T-cell (primary cell): ENCODE measurements around the gene HENMT1. TPM values are rescaled to one million over a fixed set of nuclear protein-coding genes. Genes with fewer than 3 reads are reported as not detected.

ENCODE experiments used
- ATAC-seq, 4 experiments: fragments of 200-7000 bp in 3 of 4; fragments of 150-1000 bp in 1 of 4; cut with Tn5 transposase; replicated peaks in 1 of 4; 1 replicate in 3 of 4; 2 replicates in 1 of 4; pipeline ENCODE4 v1.10.0; 2021; ENCODE audit warnings: moderate library complexity in 3 of 4, mild to moderate bottlenecking in 2 of 4, moderate number of reproducible peaks in 1 of 4
- CTCF ChIA-PET, 2 donors: fragments of 300-600 bp; sonication (Branson Sonifier 250); formaldehyde crosslinking; loops; one replicate each; lab custom pipeline; 2022; ENCODE audit warnings: antibody characterized with exemption in 2 of 2; lab: Charles Lee
- POLR2A ChIA-PET, 2 donors: fragments of 300-600 bp; sonication (Branson Sonifier 250); formaldehyde crosslinking; loops; one replicate each; lab custom pipeline; 2022; ENCODE audit warnings: antibody characterized with exemption in 2 of 2; lab: Charles Lee
- DNase-seq, 35 experiments: peaks; one replicate each; pipeline versions ENCODE4 v3.0.0 to v3.0.0-alpha.2; 2013 to 2023
- H3K27ac ChIP-seq: one replicate; pipeline ENCODE4 v1.5.1; 2013; ENCODE audit warnings: low read length
- H3K27me3 ChIP-seq, 2 experiments: replicated peaks in 1 of 2; 1 replicate in 1 of 2; 2 replicates in 1 of 2; pipeline versions ENCODE4 v1.6.1 to v1.7.0; 2013; ENCODE audit warnings: low read length in 1 of 2, mixed read lengths in 1 of 2; ENCODE audit not compliant: control insufficient read depth in 2 of 2, insufficient read depth in 2 of 2; ENCODE audit errors: extremely low read depth in 1 of 2
- H3K36me3 ChIP-seq, 2 donors: 1 replicate in 1 of 2; 2 replicates in 1 of 2; pipeline versions ENCODE4 v1.6.1 to v1.7.0; 2013; ENCODE audit warnings: low read length in 1 of 2; ENCODE audit not compliant: control insufficient read depth in 2 of 2, insufficient read depth in 1 of 2; ENCODE audit errors: extremely low read depth in 1 of 2
- H3K4me1 ChIP-seq, 2 experiments: 1 replicate in 1 of 2; 2 replicates in 1 of 2; pipeline versions ENCODE4 v1.6.1 to v1.7.0; 2013; ENCODE audit warnings: low read length in 2 of 2, mixed read lengths in 1 of 2; ENCODE audit not compliant: insufficient read depth in 2 of 2, control insufficient read depth in 1 of 2; ENCODE audit errors: extremely low read depth in 1 of 2
- H3K4me3 ChIP-seq, 2 donors: 1 replicate in 1 of 2; 2 replicates in 1 of 2; pipeline versions ENCODE4 v1.5.1 to v1.7.0; 2013; ENCODE audit warnings: mild to moderate bottlenecking in 2 of 2, low read length in 1 of 2, moderate library complexity in 1 of 2; ENCODE audit not compliant: control insufficient read depth in 1 of 2; ENCODE audit errors: extremely low read depth in 1 of 2
- H3K9me3 ChIP-seq: 2 replicates; pipeline ENCODE4 v1.7.0; 2013
- H3K27ac Mint-ChIP-seq, 2 donors: one replicate each; pipeline ENCODE4 v1.8.0; 2020 to 2021; ENCODE audit warnings: mild to moderate bottlenecking in 2 of 2, mixed read lengths in 2 of 2
- H3K27me3 Mint-ChIP-seq, 2 donors: one replicate each; pipeline ENCODE4 v1.8.0; 2021 to 2022; ENCODE audit warnings: mixed read lengths in 2 of 2
- H3K36me3 Mint-ChIP-seq: one replicate; pipeline ENCODE4 v1.8.0; 2021; ENCODE audit warnings: mixed read lengths
- H3K4me1 Mint-ChIP-seq, 3 donors: one replicate each; pipeline ENCODE4 v1.8.0; 2020 to 2022; ENCODE audit warnings: mixed read lengths in 3 of 3, mild to moderate bottlenecking in 1 of 3
- H3K4me3 Mint-ChIP-seq, 3 donors: one replicate each; pipeline ENCODE4 v1.8.0; 2020 to 2022; ENCODE audit warnings: mild to moderate bottlenecking in 3 of 3, mixed read lengths in 3 of 3, moderate library complexity in 3 of 3
- H3K9me3 Mint-ChIP-seq, 3 donors: one replicate each; pipeline ENCODE4 v1.8.0; 2020 to 2022; ENCODE audit warnings: mixed read lengths in 3 of 3
- WGBS: methylation state at CpG from one replicate; pipeline ENCODE4 v1.1.5; 2013; ENCODE audit warnings: missing lambda C conversion rate; ENCODE audit not compliant: insufficient coverage; 5-methylcytosine and 5-hydroxymethylcytosine counted together
- total RNA-seq, 35 experiments: library from RNA in 6 of 35; stranded (reverse) in 6 of 35; fragments of 120-200 nt in 1 of 35; gene quantifications; one replicate each; pipeline versions ENCODE4 v1.2.1 to v1.2.4 and lab custom pipeline; 2013 to 2026

The HENMT1 gene
- total RNA-seq, 5 donors from 2014 or later (not counting 1 experiment from before 2014, with no cell fraction given), result 11.0 to 20.2 (median 16.0) TPM

GRCh38 chr1:108628665-108629064 lies 32.2 kb downstream of the HENMT1 start:
- H3K27me3 Mint-ChIP-seq, result no peaks in the 10 kb centered on the region
- CTCF ChIA-PET, result interaction anchor here in 1 of 2 donors (2.6 kb wide), 1 partner anchor 15 kb away, joined by 10 read pairs; no protein-coding TSS in a partner anchor
- POLR2A ChIA-PET, result no interaction called here
- no peak for DNase-seq
- no peaks in the 10 kb centered on the region for H3K9me3 ChIP-seq
- H3K27me3 ChIP-seq, result no peaks in the 10 kb centered on the region
- peaks cover 0 to 25% of the 10 kb centered on the region in 2 donors for H3K36me3 ChIP-seq
- no peak overlapping the region for H3K4me3 Mint-ChIP-seq
- ATAC-seq, result no peak
- H3K27ac Mint-ChIP-seq, result no peak overlapping the region
- H3K27ac ChIP-seq, result no peak overlapping the region
- H3K4me3 ChIP-seq, result no peak overlapping the region
- WGBS, result 100% methylated on average over 1 of the region's 2 CpGs
- H3K4me1 Mint-ChIP-seq, result no peaks in the 10 kb centered on the region
- H3K36me3 Mint-ChIP-seq, result peaks cover 37% of the 10 kb centered on the region
- H3K9me3 Mint-ChIP-seq, result no peaks in the 10 kb centered on the region
- H3K4me1 ChIP-seq, result no peaks in the 10 kb centered on the region

- Mint-ChIP-seq H3K4me1 (no peaks in the 10 kb centered on the region), H3K36me3 (peaks cover 35% of the 10 kb centered on the region), H3K9me3 (no peaks in the 10 kb centered on the region), H3K27ac (no peak overlapping the region), H3K4me3 (no peak overlapping the region), H3K27me3 (no peaks in the 10 kb centered on the region)
- CTCF ChIA-PET, result interaction anchor here in 1 of 2 donors (2.6 kb wide), 1 partner anchor 16 kb away, joined by 10 read pairs; no protein-coding TSS in a partner anchor
- no peaks in the 10 kb centered on the region for H3K4me1 ChIP-seq
- DNase-seq, result no peak
- no peaks in the 10 kb centered on the region for H3K9me3 ChIP-seq
- peaks cover 0 to 22% of the 10 kb centered on the region in 2 donors for H3K36me3 ChIP-seq
- 79% methylated on average over 2 of the region's 3 CpGs for WGBS
- H3K27me3 ChIP-seq, result no peaks in the 10 kb centered on the region
- no peak for ATAC-seq
- no peak overlapping the region for H3K27ac ChIP-seq
- H3K4me3 ChIP-seq, result no peak overlapping the region
- POLR2A ChIA-PET, result no interaction called here
These were observed 32.9 kb downstream of the HENMT1 start for GRCh38 chr1:108627951-108628350.

- POLR2A ChIA-PET, result no interaction called here
- ATAC-seq, result no peak
- Mint-ChIP-seq H3K9me3 (no peaks in the 10 kb centered on the region), H3K4me3 (no peak overlapping the region), H3K27me3 (no peaks in the 10 kb centered on the region), H3K4me1 (no peaks in the 10 kb centered on the region), H3K27ac (no peak overlapping the region), H3K36me3 (peaks cover 34% of the 10 kb centered on the region)
- Histone ChIP-seq H3K27me3 (no peaks in the 10 kb centered on the region), H3K4me3 (no peak overlapping the region), H3K4me1 (no peaks in the 10 kb centered on the region), H3K9me3 (no peaks in the 10 kb centered on the region), H3K36me3 (peaks cover 0 to 22% of the 10 kb centered on the region in 2 donors), H3K27ac (no peak overlapping the region)
- CTCF ChIA-PET, result interaction anchor here in 1 of 2 donors (0.7 kb wide), 1 partner anchor 107 kb away, joined by 3 read pairs; no protein-coding TSS in a partner anchor
- WGBS, result no CpG with 5 or more reads among the region's 1 CpG
- no peak for DNase-seq
These were observed 33.6 kb downstream of the HENMT1 start for GRCh38 chr1:108627256-108627655.

- H3K27me3 ChIP-seq, result no peaks in the 10 kb centered on the region
- ChIA-PET CTCF (interaction anchor here in 1 of 2 donors (0.6 kb wide), 1 partner anchor 100 kb away, joined by 3 read pairs; no protein-coding TSS in a partner anchor), POLR2A (no interaction called here)
- no peak overlapping the region for H3K4me3 ChIP-seq
- Mint-ChIP-seq H3K4me3 (no peak overlapping the region), H3K27ac (no peak overlapping the region), H3K4me1 (no peaks in the 10 kb centered on the region), H3K36me3 (peaks cover 38% of the 10 kb centered on the region), H3K9me3 (no peaks in the 10 kb centered on the region), H3K27me3 (no peaks in the 10 kb centered on the region)
- no peak overlapping the region for H3K27ac ChIP-seq
- DNase-seq, result no peak
- H3K9me3 ChIP-seq, result no peaks in the 10 kb centered on the region
- 83% methylated on average over 1 of the region's 1 CpG for WGBS
- H3K36me3 ChIP-seq, result peaks cover 0 to 13% of the 10 kb centered on the region in 2 donors
- ATAC-seq, result no peak
- H3K4me1 ChIP-seq, result no peaks in the 10 kb centered on the region
These were observed 36.8 kb downstream of the HENMT1 start for GRCh38 chr1:108624069-108624468.

GRCh38 chr1:108617724-108618056 lies 43.2 kb downstream of the HENMT1 start:
- Histone ChIP-seq H3K27ac (no peak overlapping the region), H3K9me3 (no peaks in the 10 kb centered on the region), H3K36me3 (peaks cover 0 to 18% of the 10 kb centered on the region in 2 donors), H3K4me3 (no peak overlapping the region), H3K27me3 (no peaks in the 10 kb centered on the region), H3K4me1 (no peaks in the 10 kb centered on the region)
- Mint-ChIP-seq H3K4me1 (no peaks in the 10 kb centered on the region), H3K27ac (no peak overlapping the region), H3K27me3 (no peaks in the 10 kb centered on the region), H3K4me3 (no peak overlapping the region), H3K36me3 (peaks cover 21% of the 10 kb centered on the region), H3K9me3 (no peaks in the 10 kb centered on the region)
- POLR2A ChIA-PET, result interaction anchor here in 1 of 2 donors (0.6 kb wide), 1 partner anchor 33 kb away, joined by 3 read pairs; no protein-coding TSS in a partner anchor
- 94% methylated on average over 2 of the region's 2 CpGs for WGBS
- ATAC-seq, result no peak
- CTCF ChIA-PET, result interaction anchor here in 1 of 2 donors (0.5 kb wide), 1 partner anchor 491 kb away, joined by 4 read pairs; no protein-coding TSS in a partner anchor
- DNase-seq, result no peak

GRCh38 chr1:108617008-108617723 lies 43.7 kb downstream of the HENMT1 start:
- Histone ChIP-seq H3K27me3 (no peaks in the 10 kb centered on the region), H3K4me1 (no peaks in the 10 kb centered on the region), H3K9me3 (no peaks in the 10 kb centered on the region), H3K36me3 (peaks cover 0 to 23% of the 10 kb centered on the region in 2 donors), H3K27ac (no peak overlapping the region), H3K4me3 (no peak overlapping the region)
- H3K4me1 Mint-ChIP-seq, result no peaks in the 10 kb centered on the region
- H3K9me3 Mint-ChIP-seq, result no peaks in the 10 kb centered on the region
- H3K4me3 Mint-ChIP-seq, result no peak overlapping the region
- WGBS, result 88% methylated on average over 7 of the region's 8 CpGs
- no peak overlapping the region for H3K27ac Mint-ChIP-seq
- ChIA-PET CTCF (interaction anchor here (0.5 to 1.0 kb wide), 2 partner anchors 57 to 490 kb away, joined by 3 to 4 read pairs; partner anchors contain the start of gene EEIG2 (in 1 of the 2)), POLR2A (interaction anchor here (0.6 kb wide), 3 partner anchors 31 to 63 kb away, joined by 3 to 4 read pairs (median 3); no protein-coding TSS in a partner anchor)
- no peak for ATAC-seq
- no peaks in the 10 kb centered on the region for H3K27me3 Mint-ChIP-seq
- H3K36me3 Mint-ChIP-seq, result peaks cover 19% of the 10 kb centered on the region
- no peak for DNase-seq
